Neural progenitor cell (in vitro differentiated cells): ENCODE measurements around the gene RAD51D.

Source experiments
- EZH2 ChIP-seq: fragments of 200-600 bp; sonication (generic); IDR thresholded peaks from 2 replicates; pipeline ENCODE4 v1.6.1; 2017; ENCODE audit warnings: antibody characterized with exemption, mild to moderate bottlenecking, moderate library complexity
- EZH2phosphoT487 ChIP-seq: fragments of 200-600 bp; sonication (generic); IDR thresholded peaks from 2 replicates; pipeline ENCODE4 v1.6.1; 2017; ENCODE audit warnings: antibody characterized with exemption
- TF ChIP-seq, protein P1 (sequence below): fragments of 200-600 bp; sonication (generic); IDR thresholded peaks from 2 replicates; pipeline ENCODE4 v1.5.1; 2017; ENCODE audit warnings: antibody characterized with exemption, mild to moderate bottlenecking

DNA sequence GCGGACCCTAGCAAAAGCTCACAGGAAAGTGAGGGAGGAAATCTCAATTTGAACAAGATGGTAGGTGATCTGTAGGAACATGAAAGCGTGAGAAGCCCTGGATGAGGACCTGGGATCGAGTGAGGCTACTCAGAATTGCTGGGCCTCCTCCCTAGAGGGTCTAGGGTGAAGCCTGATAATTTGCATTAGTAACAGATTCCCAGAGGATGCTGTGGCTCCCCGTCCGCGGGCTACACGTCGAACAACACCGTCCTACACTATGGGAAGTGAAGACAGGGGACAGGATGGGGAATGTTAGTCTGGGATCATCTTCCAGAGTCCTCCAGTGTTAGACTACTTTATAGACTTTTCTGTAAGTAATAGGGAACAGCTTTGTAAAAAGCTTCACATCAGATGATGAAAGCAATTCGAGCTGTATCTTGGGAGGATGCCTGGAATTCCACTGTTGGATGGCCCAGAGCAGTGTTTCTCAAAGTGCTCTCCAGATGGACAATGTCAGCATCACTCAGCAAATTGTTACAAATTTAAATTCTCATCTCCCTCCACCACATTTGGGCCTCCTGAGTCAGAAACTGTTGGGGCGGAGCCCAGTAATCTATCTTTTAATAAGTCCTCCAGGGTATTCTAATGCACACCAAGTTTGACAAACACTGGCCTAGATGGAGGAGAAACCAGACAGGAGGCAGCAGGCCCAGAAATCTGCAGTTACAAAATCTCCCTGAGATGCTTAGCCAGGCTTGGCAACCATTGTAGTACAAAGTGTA lies 8.3 kb upstream of the RAD51D start:
- TF ChIP-seq EZH2phosphoT487 (no peak), EZH2 (no peak)
- TF ChIP-seq, protein P1, sequence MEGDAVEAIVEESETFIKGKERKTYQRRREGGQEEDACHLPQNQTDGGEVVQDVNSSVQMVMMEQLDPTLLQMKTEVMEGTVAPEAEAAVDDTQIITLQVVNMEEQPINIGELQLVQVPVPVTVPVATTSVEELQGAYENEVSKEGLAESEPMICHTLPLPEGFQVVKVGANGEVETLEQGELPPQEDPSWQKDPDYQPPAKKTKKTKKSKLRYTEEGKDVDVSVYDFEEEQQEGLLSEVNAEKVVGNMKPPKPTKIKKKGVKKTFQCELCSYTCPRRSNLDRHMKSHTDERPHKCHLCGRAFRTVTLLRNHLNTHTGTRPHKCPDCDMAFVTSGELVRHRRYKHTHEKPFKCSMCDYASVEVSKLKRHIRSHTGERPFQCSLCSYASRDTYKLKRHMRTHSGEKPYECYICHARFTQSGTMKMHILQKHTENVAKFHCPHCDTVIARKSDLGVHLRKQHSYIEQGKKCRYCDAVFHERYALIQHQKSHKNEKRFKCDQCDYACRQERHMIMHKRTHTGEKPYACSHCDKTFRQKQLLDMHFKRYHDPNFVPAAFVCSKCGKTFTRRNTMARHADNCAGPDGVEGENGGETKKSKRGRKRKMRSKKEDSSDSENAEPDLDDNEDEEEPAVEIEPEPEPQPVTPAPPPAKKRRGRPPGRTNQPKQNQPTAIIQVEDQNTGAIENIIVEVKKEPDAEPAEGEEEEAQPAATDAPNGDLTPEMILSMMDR: no peak
